HG02759 (cell line): ENCODE results near the gene CEACAM1.
"Not testable (repeated sequence)": the region's sequence is repeated elsewhere in the genome, so short reads cannot be mapped to it uniquely, and the experiment has no call there.

Source experiments
- ATAC-seq: cut with Tn5 transposase; IDR thresholded peaks from one replicate; pipeline ENCODE4 v1.9.1; 2021; ENCODE audit warnings: mild to moderate bottlenecking, moderate library complexity; ENCODE audit not compliant: unreplicated experiment

The CEACAM1 gene

GRCh38 chr19:42477933-42478332, 50.3 kb downstream of the CEACAM1 start:
- no peak for ATAC-seq

DNA sequence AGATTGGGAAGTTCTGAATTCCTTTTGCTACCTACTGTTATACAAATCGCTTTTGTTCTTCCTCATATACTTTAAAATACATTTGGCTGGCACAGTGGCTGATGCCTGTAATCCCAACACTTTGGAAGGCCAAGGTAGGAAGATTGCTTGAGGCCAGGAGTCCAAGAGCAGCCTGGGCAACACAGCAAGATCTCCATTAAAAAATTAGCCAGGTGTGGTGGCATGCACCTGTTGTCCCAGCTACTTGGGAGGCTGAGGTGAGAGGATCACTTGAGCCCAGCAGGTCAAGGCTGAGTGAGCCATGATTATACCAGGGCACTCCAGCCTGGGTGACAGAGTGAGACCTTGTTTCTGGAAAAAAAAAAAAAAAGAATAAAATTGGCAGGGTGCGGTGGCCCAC, 51.2 kb downstream of the CEACAM1 start:
- no peak for ATAC-seq

DNA sequence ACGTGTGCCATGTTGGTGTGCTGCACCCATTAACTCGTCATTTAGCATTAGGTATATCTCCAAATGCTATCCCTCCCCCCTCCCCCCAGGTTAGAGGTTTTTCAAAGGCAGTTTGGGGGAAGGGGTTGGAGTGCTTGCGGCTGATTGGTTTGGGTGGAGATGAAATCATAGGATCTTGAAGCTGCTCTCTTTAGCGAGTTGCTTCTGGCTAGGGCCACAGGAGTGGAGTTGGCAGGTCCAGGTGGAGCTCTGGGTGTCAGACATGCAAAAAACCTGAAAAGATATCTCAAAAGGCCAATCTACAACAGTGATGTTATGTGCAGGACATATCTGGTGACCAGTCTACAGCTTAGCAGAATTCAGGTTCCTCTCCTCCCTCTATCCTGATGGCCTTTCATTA, 52.9 kb downstream of the CEACAM1 start:
- ATAC-seq: no peak

DNA sequence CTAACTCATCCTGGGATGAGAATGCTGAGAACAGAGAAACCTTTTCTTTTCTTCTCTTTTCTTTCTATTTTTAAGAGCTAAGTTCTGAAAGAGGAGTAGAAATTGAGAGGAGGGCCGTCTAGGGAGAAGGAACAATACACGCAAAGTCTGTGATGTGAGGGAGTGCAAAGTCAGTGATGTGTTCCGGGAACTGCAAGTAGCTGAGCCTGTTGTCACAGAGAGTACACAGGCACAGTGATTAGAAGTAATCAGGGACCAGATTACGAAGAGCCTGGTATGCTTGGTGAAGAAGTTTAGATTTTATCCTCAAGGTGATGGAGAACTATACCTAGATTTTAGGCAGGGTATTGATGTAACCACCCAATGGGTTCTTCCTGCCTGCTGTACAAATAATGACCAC, 53.5 kb downstream of the CEACAM1 start:
- no peak for ATAC-seq

DNA sequence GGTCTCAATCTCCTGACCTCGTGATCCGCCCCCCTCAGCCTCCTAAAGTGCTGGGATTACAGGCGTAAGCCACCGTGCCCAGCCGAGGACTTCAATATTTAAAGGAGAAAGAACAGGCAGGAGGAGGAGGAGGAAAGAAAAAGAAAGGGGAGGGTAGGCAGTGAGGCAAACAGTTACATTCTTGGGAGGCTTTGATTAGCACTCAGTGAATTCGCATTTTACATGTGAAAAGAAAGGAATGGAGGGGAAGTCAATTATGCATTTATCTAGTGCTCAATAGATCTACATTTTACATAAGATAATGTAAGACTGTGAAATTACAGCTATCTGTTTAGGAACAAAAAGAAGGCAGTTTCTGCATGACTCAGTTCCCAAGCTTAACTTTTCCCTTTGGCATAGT, 54.6 kb downstream of the CEACAM1 start:
- ATAC-seq: no peak

DNA sequence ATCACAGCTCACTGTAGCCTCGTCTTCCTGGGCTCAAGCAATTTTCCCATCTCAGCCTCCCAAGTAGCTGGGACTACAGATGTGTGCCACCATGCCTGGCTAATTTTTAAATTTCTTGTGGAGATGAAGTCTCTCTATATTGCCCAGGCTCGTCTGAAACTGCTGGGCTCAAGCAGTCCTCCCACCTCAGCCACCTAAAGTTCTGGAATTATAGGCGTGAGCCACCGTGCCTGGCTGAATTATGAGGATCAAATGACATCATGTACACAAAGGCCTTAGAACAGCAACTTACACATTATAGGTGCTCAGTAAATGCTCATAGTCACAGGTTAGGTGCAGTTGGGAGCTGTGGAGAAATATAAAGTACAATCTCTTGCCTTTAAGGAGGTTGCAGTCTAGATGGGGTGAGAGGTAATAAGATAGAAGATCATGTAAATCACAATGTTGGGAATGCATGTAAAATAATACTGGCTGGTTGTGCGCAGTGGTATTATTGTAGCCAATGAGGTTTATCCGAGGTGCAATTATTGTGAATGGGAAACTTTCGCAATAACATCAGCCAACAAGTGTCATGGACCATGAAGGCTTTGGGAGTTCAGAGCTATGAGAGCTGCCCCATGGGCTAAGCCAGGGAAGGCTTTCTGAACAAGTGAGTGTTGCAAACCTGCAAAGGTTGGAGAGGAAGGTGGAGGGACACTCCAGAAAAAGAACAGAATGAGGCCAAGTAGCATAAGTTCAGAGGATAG, 55.7 kb downstream of the CEACAM1 start:
- no peak for ATAC-seq

DNA sequence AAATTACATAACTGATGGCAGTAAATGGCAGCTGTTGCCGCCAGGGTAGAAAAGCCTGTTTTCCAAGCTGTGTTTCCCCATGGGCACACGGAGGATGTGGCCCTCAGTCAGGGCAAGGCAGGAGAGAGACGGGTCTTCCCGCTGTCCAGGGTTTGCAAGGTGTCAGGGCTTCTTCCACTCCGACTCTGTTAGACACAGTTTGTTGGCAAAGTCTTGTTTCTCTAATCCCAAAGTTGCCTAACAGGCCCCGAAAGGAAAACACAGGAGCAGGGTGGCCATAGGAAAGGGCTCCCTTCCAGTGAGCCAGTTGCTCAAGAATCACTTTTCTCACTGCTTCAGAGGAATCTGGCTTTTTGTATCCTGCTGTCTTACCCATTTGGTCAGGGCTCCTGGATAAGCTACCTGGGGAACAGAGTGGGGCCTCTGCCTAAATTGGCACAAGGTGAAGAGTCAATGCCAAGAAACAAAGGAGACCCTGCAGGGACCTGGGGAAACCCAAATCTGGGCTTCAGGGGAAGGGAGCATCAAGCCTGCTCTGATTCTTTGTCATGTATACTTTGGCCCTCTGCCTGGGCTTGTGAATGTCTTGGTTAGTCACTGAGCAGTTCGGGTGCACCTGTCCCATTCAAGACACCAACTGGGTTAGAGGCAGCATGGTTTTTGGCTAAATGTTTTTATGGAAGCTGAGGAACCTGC, 56.6 kb downstream of the CEACAM1 start:
- ATAC-seq: no peak

DNA sequence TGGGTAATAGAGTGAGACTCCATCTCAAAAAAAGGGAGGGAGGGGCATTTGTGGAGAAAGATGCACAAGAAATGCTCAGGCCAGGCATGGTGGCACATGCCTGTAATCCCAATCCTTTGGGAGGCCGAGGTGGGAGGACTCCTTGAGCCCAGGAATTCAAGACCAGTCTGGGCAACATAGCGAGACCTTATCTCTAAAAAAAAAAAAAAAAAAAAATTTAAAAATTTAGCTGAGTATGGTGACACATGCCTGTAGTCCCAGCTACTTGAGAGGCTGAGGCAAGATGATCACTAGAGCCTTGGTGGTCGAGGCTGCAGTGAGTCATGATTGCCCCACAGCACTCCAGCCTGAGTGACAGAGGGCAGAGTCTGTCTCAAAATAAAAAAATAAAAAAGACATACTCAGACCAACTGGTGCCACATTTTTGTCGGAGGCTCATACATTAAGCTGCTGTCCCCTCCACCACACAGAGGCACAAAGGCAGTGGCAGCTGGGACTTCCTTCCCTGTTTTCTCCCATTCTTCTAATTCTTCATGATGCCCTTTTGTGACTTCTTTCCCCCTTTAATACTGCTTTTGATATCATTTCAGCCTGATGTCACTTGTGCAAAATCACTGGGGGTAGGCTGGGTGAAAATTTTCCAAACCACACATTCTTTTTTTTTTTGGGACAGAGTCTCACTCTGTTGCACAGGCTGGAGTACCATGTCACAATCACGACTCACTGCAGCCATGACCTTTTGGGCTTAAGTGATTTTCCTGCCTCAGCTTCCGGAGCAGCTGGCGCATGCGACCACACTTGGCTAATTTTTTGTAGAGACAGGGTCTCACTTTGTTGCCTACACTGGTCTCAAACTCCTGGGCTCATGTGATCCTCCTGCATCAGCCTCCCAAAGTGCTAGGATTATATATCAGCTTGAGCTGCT, 58.7 kb downstream of the CEACAM1 start:
- no peak for ATAC-seq

GRCh38 chr19:42468273-42468796, 59.9 kb downstream of the CEACAM1 start:
- no peak for ATAC-seq

DNA sequence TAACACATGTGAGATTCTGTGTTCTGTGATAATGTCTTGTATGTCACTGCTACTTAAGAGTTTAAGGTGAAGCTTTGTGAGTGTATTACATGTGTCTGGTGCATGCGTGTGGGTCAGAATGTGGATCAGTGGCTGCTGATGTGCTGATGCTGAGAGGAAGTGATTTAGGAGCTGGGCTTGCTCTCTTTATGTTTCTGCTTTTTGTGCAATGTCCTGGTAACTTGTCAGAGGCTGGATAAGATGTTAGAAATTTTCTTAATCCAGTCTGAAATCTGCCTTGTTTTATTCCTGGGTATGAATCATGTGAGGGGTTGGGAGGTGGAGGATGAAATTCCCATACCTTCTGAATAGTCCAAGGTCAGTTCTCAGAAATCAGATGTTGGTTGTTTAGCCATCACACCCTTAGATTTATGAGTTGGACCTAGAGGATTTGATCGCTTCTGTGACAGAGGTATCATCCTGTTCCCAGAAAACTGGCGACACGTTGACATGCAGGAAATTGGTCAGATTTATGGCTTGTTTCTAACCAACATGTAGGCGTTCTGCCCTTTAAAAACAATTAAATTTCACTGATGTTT, 61.0 kb downstream of the CEACAM1 start:
- ATAC-seq: no peak

GRCh38 chr19:42466521-42467182, 61.6 kb downstream of the CEACAM1 start:
- peak; percentile 20 for ATAC-seq

DNA sequence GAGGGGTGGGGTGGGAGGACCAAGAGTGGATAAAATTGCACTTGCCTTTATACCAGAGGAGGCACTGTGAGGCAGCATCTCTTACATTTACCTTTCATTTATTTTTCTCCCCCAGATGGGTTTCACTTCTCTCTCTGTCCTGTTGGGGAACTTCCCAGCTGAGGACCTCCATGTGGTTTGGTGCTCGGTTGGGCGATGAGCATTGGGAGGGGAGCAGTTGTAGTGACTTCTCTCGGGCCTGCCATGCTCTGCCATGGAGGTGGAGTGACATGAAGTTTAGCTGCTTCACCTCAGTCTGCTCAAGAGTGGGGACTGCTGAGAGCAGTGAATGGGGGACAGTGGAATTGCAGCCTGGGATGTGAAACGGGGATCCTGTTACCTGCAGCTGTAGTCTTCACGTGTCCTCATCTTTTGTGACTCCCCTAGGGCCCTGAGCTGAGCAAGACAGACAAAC, 62.4 kb downstream of the CEACAM1 start:
- ATAC-seq: peak; percentile 81

DNA sequence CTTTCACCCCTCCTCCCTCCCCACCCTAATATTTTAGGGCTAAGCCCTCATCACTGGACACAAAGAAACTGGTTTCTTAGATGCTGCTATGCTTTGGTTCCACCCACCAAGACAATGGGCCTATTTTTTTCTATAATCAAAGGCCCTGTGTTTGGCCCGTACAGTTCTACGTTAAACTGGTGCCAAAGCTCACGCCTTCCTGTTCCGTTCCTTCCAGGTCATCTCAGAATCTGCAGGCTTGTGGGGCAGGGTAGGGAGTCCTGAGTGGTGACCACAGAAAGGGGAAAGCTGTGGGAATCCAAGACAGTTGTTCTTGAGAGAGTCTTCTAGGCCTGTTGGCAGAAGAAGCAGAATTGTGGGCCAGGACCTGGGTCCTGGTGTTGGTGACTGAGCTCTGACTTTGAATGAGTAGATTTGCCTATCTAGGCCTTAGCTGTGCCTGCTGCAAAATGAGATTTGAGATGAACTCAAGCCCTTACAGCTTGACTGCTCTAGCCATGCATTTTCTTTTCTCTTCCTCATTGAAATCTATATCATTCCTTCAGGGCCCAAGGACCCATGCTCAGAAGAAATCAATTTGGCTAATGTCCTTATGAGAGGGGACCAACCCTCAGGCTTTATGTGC, 66.5 kb downstream of the CEACAM1 start:
- no peak for ATAC-seq

DNA sequence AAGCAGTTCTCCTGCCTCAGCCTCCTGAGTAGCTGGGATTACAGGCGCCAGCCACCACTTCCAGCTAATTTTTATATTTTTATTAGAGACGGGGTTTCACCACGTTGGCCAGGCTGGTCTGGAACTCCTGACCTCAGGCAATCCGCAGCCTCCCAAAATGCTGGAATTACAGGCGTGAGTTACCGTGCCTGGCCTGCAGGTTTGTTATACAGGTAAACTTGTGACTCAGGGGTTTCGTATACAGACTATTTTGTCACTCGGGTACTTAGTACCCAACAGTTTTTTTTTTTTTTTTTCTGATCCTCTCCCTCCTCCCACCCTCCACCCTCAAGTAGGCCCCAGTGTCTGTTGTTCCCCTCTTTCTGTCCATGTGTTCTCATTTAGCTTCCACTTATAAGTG, 67.0 kb downstream of the CEACAM1 start:
- not testable (repeated sequence) for ATAC-seq

GRCh38 chr19:42459926-42460325, 68.4 kb downstream of the CEACAM1 start:
- no peak for ATAC-seq
